ENCODE data around the gene GNAO1.

The GNAO1 gene

DNA sequence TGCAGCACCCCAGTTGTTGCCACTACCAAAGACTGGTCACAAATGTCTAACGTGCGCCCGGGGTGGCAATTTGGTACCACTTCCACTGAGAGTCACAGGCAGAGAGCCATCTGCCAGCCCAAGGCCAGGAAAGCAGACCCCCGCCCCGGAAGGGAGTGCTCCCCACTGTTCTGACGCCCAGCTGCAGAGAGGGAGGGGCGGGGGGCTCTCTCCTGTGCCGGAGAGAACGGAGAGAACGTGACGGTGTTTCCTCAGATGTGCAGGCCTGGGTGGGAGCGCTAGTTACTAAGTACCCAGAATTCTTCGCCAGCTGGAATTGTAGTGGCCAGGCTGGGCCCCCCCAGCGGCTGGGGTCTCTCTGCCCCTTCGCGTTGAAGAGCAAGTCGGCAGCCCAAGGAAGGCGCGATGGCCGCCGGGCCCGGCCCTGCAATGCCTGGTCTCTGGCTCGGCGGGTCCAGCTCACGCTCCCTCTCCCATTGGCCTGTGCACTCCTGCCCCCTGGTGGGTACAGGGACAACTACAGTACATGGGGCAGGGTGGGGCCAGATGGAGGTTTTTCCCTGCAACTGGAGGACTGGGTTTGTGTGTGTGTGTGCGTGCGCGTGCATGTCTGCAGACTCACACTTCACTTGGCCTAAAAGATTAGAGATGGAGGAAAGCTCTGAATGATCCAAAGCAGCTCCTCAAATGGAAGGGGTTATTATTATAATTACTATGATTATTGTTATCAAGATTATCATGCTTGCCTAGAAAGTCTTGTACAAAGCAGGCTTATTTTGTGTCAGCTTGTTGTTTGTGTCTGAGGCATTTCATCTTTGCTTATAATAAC is 126.9 kb downstream of the GNAO1 start:
- DNase-seq, result peak; percentile 83

DNA sequence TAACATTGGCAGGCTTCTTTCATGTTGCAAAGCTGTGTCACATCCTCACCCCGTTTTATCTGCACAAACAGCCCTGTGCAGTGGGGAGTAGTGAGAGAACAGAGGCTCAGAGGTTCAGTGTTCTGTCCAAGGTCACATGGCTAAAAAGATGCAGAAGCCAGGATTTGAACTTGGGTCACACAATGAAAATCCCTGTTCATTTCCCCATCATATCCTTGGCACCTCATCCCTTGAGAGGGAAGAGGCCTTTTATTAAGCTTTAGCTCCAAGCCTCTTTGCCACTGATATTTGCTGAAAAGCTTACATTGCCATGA is 127.5 kb downstream of the GNAO1 start:
- no peak for DNase-seq

DNA sequence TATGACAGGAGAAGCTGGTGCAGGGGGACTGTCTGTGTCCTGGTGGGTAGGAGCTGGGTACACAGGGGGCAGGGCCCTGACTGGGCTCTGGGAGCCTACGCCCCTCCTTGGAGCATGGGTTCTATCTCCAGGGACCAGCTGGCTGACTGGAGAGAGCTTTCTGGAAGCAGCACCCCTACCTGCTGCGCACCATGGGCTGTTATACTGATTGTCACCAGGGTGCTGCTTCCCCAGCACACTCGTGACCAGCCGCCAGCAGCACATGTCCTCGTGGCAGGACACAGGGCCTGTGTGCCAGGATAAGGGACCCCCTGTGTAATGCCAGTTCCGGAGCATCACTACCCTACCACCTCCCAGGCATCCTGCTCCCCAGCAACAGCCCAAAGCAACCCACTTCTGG is 128.1 kb downstream of the GNAO1 start:
- DNase-seq, result no peak

DNA sequence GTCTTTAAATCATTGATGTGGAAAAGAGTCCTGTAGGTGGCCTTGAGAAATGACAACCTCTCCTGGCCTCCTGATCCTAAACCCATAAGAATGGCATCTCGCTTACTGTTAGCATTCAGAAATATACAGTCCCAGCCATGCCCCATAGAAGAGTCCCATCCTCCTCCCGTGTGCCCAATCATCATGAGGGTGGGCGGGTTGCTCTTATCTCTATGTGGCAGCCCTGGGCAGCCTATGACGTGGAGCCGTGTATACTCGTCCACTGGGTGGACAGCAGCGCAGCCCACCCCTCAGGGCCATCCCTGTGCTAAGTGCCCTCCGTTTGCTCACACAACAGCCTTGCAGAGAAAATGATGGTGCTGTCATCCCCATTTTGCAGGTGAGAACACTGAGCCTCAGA is 128.8 kb downstream of the GNAO1 start:
- DNase-seq, result no peak

DNA sequence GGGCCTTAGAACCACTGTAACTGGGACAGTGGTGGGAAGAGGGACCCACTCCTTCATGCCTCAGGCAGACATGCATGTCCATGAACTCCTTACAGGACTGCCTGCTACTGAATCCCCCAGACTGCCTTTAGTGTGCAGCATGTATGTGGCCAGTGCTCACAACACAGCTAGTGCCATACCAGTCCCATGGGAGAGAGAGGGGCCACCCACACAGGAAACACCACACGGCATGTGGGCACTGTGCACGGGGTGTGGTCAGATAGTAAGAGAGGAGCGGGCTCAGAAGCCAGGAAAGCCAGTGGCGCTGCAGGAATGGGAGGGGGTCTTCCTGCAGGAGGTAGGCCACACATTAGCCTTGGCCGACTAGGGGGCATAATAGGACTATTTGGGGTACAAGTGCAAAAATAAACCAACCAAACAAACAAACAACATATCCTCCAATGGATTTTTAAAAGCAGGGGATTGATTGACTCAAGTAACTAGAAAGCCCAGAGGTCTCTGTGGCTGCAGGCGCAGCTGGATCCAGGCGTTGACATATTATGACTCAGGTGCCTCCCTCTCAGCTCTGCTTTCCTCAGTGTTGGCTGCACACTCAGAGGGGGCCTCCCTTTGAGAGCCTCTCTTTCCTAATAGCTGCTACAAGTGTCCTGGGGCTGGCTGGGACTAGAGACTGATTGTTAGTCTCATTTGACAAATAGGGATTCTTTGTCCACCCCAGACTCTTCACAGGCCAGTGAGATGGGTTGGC is 129.7 kb downstream of the GNAO1 start:
- no peak for DNase-seq

DNA sequence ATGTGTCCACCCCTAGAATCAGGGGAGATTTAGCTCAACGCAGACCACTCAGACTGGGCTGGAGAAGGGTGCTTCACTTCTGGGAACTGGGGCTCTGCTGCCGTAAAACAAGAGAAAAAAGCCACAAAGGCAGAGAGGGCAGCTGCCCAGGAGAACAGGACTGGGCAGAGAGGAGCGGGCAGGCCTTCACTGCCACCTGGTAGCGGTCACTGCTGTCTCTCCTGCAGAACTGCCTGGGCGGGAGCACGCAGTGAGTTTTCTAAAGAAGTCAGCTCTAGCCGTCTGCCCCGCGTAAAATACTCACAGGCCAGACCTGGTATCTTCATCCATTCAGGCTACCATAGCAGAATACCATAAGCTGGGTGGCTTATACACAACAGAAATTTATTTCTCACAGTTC is 130.3 kb downstream of the GNAO1 start:
- DNase-seq, result no peak

DNA sequence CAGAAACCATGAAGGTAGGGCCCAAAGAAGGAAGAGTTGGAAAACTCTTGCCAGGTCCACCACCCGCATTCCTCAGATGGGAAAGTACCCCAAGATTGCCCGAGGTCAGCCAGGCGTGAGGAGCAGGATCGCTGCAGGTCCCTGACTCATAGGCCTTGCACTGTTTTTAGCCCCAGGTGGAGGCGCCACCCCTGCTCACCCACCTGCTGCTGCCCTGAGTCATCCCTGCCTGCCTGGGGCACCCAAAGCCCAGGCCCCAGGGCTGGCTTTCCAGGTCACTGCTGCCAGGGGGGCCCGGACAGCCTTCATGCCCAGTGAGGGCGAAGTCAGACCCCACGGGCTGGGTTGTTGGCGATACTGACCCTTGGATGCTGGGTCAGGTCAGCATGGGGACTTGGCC is 133.1 kb downstream of the GNAO1 start:
- DNase-seq, result no peak

DNA sequence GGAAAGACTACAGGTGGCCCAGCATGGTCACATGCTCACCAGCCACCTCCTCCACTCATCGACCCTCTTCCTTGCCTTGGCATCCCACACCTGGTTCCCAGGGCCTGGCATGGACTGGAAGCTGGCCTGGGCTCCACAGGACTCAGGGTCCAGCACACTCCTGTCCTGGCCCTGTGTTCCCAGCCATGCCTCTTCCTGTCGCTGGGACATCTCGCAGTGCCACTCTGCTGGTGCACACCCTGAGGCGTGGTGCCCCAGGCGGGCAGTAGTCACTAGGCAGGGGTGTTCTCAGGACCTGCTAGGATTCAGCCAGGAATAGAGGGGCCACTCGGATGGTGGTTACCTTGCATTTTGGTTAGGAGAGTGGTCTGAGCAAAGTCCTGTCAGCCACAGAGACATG is 134.7 kb downstream of the GNAO1 start:
- no peak for DNase-seq

DNA sequence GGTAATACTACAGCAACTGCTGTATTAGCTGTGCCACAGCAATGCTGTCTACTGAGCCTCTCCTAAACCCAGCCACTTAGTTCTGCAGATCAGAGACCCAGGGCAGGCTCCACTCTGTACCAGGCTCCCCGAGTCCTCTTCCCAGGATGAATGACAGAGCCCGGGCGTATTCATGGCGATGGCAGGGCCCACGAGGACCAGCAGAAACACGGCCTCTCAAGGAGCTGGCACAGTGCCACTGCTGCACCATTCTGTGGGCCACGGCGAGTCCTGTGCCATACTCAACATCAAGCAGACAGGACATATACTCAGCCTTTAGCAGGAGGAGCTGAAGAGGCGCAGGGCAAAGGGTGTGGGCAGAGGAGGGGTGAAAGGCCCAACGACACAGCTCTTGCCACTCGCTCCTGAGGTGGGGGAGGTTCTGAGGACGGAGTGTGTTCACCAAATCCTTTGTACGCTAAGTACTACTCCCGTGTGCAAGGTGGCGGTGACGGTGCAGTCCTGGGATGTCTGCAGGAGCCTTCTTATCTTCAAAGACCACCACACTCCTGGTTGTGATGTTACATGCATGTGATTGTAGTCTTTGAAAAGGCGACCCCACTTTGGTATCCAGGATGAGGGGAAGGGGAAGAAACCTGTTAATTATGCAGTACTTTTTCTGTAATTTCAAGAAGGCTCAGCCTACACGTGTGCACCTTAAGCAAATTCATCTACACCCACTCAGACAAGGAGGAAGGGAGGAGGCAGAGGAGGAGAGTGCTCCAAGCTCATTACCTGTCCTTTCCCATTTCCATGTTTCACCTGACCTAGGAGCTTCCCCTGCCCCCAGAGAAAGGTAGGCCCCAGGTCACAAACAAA is 136.0 kb downstream of the GNAO1 start:
- no peak for DNase-seq

DNA sequence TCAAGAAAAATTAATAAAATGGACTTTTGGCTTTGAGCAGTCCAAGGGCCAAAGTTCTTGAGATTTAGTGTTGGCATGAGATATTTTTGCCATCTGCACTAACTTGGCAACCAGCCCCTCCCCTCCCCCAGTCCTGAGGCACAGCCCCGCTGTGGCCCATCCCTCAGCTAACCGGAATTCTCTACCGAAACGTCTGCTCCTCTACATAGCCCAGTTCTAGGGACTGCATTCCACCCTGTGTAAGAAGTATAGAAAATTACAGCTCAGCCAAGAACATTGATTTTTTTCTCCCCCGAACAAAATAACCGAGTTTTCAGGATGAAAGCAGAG is 136.6 kb downstream of the GNAO1 start:
- no peak for DNase-seq

DNA sequence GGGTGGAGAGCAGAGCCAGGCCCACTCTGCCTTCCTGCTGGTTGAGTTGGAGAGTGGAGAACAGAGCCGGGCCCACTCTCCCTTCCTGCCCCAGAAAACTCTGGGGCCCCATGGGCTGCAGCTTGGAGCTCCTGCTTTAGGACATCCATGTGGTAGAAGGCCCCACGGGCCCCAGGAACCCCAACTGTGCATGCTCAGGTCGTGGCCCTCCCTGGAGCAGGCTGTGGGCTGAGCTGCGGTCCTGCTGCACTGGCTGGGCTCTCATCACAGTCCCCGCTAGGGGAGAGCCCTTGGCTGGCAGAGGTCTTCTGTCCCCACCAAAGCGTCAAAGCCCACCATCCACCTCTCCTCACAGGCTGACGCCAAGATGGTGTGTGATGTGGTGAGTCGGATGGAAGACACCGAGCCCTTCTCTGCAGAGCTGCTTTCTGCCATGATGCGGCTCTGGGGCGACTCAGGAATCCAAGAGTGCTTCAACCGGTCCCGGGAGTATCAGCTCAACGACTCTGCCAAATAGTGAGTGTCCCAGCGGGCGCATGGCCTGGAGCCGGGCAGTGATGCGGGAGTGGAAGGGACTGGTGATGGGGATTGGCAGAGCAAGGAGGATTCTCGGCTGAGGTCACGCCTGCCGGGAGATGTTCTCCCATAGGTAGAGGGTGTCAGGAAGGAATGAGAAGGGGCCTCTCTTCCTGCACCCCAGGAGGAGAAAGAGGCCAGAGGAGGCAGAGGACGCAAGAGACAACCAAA is 137.2 kb downstream of the GNAO1 start:
- no peak for DNase-seq

DNA sequence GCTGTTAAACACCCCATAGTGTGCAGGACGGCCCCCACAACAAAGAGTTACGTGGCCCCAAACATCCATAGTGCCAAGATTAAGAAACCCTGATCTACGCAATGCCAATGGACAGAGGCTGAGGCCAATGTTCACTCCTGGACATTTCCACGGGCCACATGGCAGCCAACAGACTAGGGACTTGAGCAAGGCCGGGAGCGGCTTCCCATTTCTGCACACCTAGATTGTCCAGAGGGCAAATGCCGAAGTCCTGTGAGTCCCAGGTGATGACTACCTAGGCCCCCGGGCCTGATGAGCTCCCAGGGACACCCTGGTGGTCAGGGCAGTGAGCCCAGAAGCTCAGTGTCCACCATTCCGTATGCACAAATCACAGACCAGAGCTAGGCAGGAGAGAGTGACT is 138.6 kb downstream of the GNAO1 start:
- no peak for DNase-seq

DNA sequence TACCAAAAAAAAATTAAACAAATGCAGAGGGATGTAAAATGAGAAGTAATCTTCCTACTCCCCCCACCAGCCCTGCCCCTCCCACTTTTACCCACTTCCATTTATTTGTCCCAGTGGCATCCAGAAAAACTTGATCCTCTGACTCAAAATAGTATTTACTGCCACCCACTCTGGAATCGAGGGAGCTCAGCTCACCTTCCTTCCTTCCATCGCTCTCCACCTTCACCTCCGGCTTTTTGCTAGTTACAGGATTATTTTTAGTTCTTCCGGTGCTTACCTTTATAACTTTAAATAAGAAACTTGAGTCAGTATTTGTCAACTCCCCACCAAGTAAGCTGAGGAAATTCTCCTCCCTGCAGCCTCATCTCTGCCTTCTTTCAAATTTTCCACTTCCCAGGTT is 139.2 kb downstream of the GNAO1 start:
- no peak for DNase-seq

DNA sequence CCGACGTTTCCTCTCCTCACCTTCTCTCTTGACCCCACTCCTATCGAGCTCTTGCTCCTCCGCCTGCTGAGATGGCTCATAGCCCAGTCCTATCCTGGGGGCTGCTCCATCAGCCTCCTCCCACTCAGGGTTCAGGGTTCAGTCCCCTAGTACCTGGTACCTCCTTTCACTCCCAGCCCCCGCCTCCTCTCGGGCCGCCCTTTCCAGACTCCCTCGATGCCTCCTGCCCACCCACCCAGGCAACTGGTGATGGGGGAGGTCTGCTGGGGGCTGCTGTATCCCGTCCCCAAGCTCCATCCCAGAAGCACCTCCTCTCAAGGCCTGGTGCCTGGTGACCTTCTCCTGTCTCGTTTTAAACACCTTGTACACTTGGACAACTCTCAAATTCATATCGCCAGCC is 140.1 kb downstream of the GNAO1 start:
- no peak for DNase-seq

DNA sequence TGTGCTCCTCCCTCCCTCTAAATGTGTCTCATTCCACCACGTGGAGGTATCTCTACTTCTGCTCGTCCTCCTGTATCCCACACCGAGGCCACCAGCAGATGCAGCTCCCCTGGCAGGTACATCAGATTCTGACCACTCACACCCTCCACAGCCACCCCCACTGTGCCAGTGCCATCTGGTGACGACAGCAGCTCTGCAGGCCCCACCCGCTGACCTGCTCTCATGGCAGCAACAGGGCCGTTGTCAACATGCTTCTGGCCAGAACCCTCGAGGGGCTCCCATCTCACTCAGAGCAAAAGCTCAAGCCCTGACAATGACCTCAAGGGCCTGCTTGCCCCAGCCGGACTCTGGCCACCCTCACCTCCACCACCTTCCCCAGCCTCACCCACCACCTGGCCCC is 140.6 kb downstream of the GNAO1 start:
- DNase-seq, result no peak

DNA sequence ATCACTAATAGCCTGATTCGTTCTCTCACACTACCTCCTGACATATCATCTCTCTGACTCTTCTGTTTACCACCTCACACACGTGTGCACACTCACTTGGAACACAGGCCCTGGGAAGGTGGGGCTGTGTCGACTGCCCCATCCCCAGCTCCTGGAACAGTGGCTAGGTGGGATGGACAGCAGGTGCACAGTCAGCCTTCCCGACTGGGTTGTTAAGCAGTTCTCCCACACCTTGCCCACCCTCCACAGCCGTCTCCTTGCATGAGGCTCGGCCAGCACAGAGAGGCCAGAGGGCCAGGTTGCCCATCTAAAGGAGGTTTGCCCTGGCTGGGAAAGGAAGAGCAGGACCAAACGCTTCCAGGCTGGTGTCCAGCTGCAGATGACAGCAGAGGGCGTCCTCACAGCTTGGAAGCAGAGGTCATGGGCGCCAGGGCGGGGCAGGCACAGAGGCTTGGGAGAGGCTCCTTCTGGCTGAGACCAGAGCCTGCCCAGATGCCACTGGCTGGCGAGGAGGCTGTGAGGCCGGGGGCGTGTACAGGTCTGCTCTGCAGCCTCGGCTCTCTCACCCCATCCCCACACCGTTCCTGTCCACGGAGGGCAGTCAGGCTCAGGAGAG is 141.3 kb downstream of the GNAO1 start:
- peak; percentile 10 for DNase-seq

DNA sequence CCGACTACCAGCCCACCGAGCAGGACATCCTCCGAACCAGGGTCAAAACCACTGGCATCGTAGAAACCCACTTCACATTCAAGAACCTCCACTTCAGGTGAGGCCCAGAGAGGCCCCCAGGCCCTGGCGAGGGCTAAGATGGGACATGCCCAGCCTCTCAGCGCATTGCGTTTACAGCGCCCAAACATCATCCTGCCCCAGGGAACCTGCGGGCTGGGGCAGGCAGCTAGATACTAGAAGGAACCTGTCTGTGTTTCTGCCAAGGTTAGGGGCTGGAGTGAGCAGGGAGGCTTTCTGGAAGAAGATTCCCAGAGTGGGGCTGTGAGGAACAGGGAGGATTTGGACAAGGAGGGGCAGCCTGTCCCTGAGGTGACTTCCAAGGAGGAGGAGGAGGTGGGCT is 143.5 kb downstream of the GNAO1 start:
- no peak for DNase-seq

DNA sequence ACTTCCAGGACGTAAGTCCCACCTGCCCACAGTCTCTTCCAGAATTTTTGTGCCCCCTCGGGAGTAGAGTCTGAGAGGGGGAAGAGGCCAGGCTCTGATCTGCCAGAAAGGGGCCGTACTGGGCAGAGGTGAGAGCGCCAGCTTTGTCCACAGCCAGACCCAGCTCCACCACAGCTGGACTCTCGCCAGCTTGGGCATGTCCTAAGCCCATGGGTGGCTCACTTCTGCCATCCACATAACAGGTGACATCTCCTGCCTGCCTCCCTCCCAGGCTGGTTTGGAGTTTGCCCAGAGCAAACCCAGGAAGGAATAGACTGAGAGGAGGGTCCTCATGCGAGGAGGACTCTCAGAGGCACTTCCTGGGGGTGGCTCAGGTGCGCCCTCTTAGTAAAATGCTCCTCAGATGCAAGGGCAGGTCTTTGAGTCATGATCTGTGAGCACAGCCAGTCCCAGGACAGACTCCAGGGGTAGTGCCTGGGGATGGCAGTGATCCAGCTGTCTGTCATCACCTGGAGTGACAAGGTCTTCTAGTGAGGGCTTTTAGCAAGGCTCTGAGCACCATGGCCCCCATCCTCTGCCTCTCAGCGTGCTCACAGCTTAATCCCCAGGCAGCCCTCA is 144.9 kb downstream of the GNAO1 start:
- no peak for DNase-seq

DNA sequence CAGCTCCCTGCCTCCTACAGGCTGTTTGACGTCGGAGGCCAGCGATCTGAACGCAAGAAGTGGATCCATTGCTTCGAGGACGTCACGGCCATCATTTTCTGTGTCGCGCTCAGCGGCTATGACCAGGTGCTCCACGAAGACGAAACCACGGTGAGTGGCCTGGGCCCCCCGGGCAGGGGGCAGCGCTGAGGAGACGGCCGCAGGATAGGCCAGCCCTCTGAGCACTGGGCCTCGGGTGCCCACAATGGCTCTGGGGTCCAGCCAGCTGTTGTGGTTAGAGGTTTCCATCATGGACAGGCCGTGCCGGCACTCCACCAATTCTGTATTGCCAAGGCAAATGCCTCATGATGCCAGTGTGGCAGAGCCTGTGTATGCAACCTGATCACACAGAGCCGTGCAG is 145.4 kb downstream of the GNAO1 start:
- DNase-seq, result no peak

DNA sequence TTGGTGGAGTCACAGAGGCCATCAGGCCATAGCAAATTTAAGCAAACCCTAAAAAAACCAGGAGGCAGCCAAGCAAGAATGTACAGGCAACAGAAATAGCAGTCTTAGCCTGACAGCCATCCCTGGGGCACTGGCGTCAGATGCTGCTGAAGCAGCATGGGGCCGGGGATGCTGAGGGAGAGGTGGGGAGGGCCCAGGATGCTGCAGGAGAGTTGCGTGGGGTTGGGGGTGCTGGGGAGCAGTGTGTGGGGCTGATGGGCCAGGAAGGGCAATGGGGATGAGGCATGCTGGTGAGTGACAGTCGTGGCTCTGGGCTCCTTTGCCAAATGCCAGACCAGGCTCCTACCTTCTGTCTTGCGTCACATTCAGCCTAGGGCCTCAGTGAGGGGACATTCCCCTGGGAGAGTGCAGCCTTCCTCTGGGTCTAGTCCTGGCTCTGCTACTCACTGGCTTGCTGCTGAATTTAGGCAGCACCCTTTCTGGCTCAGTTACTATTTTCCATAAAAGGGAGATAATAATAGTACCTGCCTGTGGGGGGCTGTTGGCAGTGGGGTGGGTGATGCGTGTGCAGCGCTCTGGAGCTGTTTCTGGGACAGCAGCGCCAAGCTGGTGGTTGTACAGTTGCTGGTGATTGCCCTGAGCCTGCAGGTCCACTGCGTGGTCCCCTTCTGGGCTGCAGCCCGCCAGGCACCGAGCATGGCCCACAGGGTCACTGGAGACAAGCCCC is 146.0 kb downstream of the GNAO1 start:
- DNase-seq, result no peak

DNA sequence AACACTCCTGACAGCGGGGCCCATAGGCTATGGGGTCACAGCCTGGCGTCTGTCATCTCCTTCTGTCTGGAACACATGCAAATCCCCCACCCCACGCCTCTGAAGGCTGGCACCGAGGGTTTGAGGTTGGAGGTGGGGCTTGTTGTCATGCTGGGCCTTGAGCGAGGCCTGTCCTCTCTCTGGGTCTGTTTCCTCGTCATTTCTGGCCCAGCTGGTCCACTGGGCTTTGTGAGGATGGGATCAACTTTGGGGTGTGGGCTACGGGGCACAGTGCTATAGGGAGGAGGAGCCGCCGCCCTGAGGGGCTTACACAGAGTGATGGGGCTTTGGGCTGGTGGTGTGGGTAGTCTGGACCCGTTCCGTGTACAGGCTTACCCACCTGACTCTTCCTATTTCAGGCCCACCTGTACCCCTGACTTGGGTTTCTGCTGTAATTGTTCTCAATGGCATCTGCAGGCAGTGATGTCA is 146.6 kb downstream of the GNAO1 start:
- DNase-seq, result no peak

Measured in stimulated activated CD4-positive, alpha-beta T cell treated with anti-CD3 and anti-CD28 coated beads, Interleukin-15, amount 100 ng/mL, for 24 hours (primary cell).